Activated CD8-positive, alpha-beta T cell treated with anti-CD3 and anti-CD28 coated beads for 36 hours (primary cell): ENCODE measurements around the gene RCE1. TPM values are rescaled to one million over a fixed set of nuclear protein-coding genes. Genes with fewer than 3 reads are reported as not detected.

ENCODE experiments used
- ATAC-seq: fragments of 200-7000 bp; cut with Tn5 transposase; one replicate; pipeline ENCODE4 v1.10.0; 2021; ENCODE audit warnings: mild to moderate bottlenecking, moderate library complexity
- CTCF ChIA-PET: fragments of 350-600 bp; sonication (Branson Sonifier 250); formaldehyde crosslinking; loops from one replicate; lab custom pipeline; 2021; ENCODE audit warnings: antibody characterized with exemption; lab: Charles Lee
- POLR2A ChIA-PET: fragments of 350-600 bp; sonication (Branson Sonifier 250); formaldehyde crosslinking; loops from one replicate; lab custom pipeline; 2021; ENCODE audit warnings: antibody characterized with exemption; lab: Charles Lee
- DNase-seq: peaks from one replicate; pipeline ENCODE4 v3.0.0-alpha.2; 2020
- H3K27ac Mint-ChIP-seq: one replicate; pipeline ENCODE4 v1.8.0; 2021; ENCODE audit warnings: mild to moderate bottlenecking, mixed read lengths
- H3K27me3 Mint-ChIP-seq: one replicate; pipeline ENCODE4 v1.8.0; 2021; ENCODE audit warnings: mixed read lengths
- H3K36me3 Mint-ChIP-seq: one replicate; pipeline ENCODE4 v1.8.0; 2021; ENCODE audit warnings: low read depth, mixed read lengths
- H3K4me1 Mint-ChIP-seq: one replicate; pipeline ENCODE4 v1.8.0; 2021; ENCODE audit warnings: low read depth, mixed read lengths
- H3K4me3 Mint-ChIP-seq: one replicate; pipeline ENCODE4 v1.8.0; 2021; ENCODE audit warnings: mild to moderate bottlenecking, moderate library complexity, mixed read lengths
- H3K9me3 Mint-ChIP-seq: one replicate; pipeline ENCODE4 v1.8.0; 2021; ENCODE audit warnings: mixed read lengths
- CTCF ChIP-seq: fragments of 200-600 bp; IDR thresholded peaks from one replicate; pipeline ENCODE4 v1.8.0; 2022; ENCODE audit warnings: antibody characterized with exemption, mild to moderate bottlenecking
- intact Hi-C: fragments of 100-400 bp; cut with micrococcal nuclease; formaldehyde crosslinking; loops from one replicate; pipeline ENCODE4 v1.10.0; 2022
- total RNA-seq, 2 experiments: library from RNA; stranded (reverse); gene quantifications; one replicate each; pipeline ENCODE4 v1.2.3, GENCODE V29; 2021

The RCE1 gene
- total RNA-seq, 2 experiments from 2014 or later = 22.1 to 26.8 TPM

GRCh38 chr11:66855574-66856495 is 12.6 kb downstream of the RCE1 start:
- Mint-ChIP-seq H3K27me3 (no peaks in the 10 kb centered on the region), H3K9me3 (no peaks in the 10 kb centered on the region), H3K4me1 (peaks cover 14% of the 10 kb centered on the region), H3K36me3 (peaks cover 4% of the 10 kb centered on the region), H3K27ac (peak overlapping the region; percentile 77), H3K4me3 (peak overlapping the region; percentile 89)
- DNase-seq (peak; percentile 90), ATAC-seq (peak; percentile 89)
- intact Hi-C loops = no loop called here
- POLR2A ChIA-PET = interaction anchor here (3.9 kb wide), 1 partner anchor 12 kb away, joined by 66 read pairs; the partner anchor contains the start of gene RCE1
- CTCF ChIA-PET = interaction anchor here (0.8 to 1.7 kb wide), 5 partner anchors 10 to 276 kb away, joined by 3 to 5 read pairs (median 4); no protein-coding TSS in a partner anchor
- TF ChIP-seq CTCF = no peak

GRCh38 chr11:66856496-66857233 is 13.4 kb downstream of the RCE1 start, which contains the start of gene LRFN4:
TSS of gene LRFN4 (plus strand) at chr11:66857064. CDS start at chr11:66857745, 681 bp downstream.
- no peaks in the 10 kb centered on the region for H3K9me3 Mint-ChIP-seq
- intact Hi-C loops = no loop called here
- no peak for TF ChIP-seq CTCF
- peaks cover 4% of the 10 kb centered on the region for H3K36me3 Mint-ChIP-seq
- peak within 1 kb of the TSS; percentile 89 for H3K4me3 Mint-ChIP-seq
- ATAC-seq (peak; percentile 56), DNase-seq (no peak)
- ChIA-PET CTCF (interaction anchor here (0.8 to 1.7 kb wide), 3 partner anchors 10 to 161 kb away, joined by 3 to 5 read pairs (median 4); no protein-coding TSS in a partner anchor), POLR2A (interaction anchor here (3.9 kb wide), 1 partner anchor 12 kb away, joined by 66 read pairs; the partner anchor contains the start of gene RCE1)
- H3K27me3 Mint-ChIP-seq = no peaks in the 10 kb centered on the region
- peaks cover 10% of the 10 kb centered on the region for H3K4me1 Mint-ChIP-seq
- peak within 1 kb of the TSS; percentile 93 for H3K27ac Mint-ChIP-seq

GRCh38 chr11:66857234-66857926 is 14.1 kb downstream of the RCE1 start:
- Mint-ChIP-seq H3K9me3 (no peaks in the 10 kb centered on the region), H3K27me3 (no peaks in the 10 kb centered on the region), H3K36me3 (peaks cover 4% of the 10 kb centered on the region), H3K27ac (peak overlapping the region; percentile 78), H3K4me1 (peaks cover 5% of the 10 kb centered on the region), H3K4me3 (peak overlapping the region; percentile 76)
- no peak for ATAC-seq
- TF ChIP-seq CTCF = no peak
- intact Hi-C loops = no loop called here
- peak; percentile 24 for DNase-seq
- ChIA-PET CTCF (no interaction called here), POLR2A (interaction anchor here (1.0 kb wide), 1 partner anchor 13 kb away, joined by 4 read pairs; no protein-coding TSS in a partner anchor)

- no peak for TF ChIP-seq CTCF
- Mint-ChIP-seq H3K27ac (no peak overlapping the region), H3K9me3 (no peaks in the 10 kb centered on the region), H3K36me3 (peaks cover 4% of the 10 kb centered on the region), H3K4me1 (peaks cover 5% of the 10 kb centered on the region), H3K27me3 (no peaks in the 10 kb centered on the region), H3K4me3 (peak overlapping the region; percentile 76)
- ChIA-PET CTCF (interaction anchor here (0.5 kb wide), 1 partner anchor 494 kb away, joined by 3 read pairs; no protein-coding TSS in a partner anchor), POLR2A (interaction anchor here (1.0 kb wide), 1 partner anchor 14 kb away, joined by 4 read pairs; no protein-coding TSS in a partner anchor)
- DNase-seq (no peak), ATAC-seq (no peak)
- intact Hi-C loops = no loop called here
Measured at GRCh38 chr11:66857927-66858185, 14.6 kb downstream of the RCE1 start.
